HL-60 (cell line): Measurements from ENCODE around the gene TMEM40.

Experiments used
- POLR2AphosphoS5 ChIP-seq: IDR thresholded peaks from 2 replicates; pipeline ENCODE4 v1.6.1; 2012; ENCODE audit warnings: low read depth
- TF ChIP-seq, protein P1 (sequence below): IDR thresholded peaks from one replicate; pipeline ENCODE4 v1.5.1; 2011; ENCODE audit warnings: low read length, control low read depth, inconsistent platforms; ENCODE audit not compliant: insufficient read depth

- TF ChIP-seq, protein P1, sequence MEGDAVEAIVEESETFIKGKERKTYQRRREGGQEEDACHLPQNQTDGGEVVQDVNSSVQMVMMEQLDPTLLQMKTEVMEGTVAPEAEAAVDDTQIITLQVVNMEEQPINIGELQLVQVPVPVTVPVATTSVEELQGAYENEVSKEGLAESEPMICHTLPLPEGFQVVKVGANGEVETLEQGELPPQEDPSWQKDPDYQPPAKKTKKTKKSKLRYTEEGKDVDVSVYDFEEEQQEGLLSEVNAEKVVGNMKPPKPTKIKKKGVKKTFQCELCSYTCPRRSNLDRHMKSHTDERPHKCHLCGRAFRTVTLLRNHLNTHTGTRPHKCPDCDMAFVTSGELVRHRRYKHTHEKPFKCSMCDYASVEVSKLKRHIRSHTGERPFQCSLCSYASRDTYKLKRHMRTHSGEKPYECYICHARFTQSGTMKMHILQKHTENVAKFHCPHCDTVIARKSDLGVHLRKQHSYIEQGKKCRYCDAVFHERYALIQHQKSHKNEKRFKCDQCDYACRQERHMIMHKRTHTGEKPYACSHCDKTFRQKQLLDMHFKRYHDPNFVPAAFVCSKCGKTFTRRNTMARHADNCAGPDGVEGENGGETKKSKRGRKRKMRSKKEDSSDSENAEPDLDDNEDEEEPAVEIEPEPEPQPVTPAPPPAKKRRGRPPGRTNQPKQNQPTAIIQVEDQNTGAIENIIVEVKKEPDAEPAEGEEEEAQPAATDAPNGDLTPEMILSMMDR, result no peak
- no peak for TF ChIP-seq POLR2AphosphoS5
These were observed 31.1 kb downstream of the TMEM40 start for GRCh38 chr3:12727937-12728336.
